GM18861 (cell line): Measurements from ENCODE around the gene C6orf136.

Experiments used
- ATAC-seq: cut with Tn5 transposase; IDR thresholded peaks from one replicate; pipeline ENCODE4 v1.9.1; 2021; ENCODE audit not compliant: unreplicated experiment

The C6orf136 gene

GRCh38 chr6:30646450-30647241 is at the start of gene C6orf136:
Gene C6orf136 (plus strand): TSS chr6:30647133. CDS start chr6:30647232, 99 bp downstream.
- peak; percentile 36 for ATAC-seq

DNA sequence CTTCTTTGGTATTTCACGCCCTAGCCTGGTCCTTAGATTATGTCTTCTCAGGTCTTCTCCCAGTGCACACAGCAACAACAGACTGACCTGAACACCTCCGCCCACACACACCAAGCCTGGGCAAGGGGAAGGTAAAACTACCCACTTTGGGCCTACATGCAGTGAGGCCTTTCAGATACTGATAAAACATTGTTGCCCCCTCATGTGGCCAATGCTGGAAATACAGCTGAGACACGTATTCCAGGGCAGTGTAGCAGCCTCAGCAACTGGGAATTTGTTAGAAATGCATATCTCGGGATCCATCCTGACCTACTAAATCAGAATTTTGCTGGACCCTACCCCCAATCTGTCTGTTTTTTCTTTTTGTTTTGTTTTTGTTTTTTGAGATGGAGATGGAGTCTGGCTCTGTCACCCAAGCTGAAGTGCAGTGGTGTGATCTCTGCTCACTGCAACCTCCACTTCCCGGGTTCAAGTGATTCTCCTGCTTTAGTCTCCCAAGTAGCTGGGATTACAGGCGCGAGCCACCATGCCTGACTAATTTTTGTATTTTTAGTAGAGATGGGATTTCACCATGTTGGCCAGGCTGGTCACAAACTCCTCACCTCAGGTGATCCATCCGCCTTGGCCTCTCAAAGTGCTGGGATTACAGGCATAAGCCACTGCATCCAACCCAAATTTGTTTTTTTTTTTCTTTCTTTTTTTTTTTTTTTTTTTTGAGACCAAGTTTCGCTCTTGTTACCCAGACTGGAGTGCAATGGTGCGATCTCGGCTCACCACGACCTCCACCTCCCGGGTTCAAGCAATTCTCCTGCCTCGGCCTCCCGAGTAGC is 49.4 kb upstream of the C6orf136 start:
- ATAC-seq = peak; percentile 39

DNA sequence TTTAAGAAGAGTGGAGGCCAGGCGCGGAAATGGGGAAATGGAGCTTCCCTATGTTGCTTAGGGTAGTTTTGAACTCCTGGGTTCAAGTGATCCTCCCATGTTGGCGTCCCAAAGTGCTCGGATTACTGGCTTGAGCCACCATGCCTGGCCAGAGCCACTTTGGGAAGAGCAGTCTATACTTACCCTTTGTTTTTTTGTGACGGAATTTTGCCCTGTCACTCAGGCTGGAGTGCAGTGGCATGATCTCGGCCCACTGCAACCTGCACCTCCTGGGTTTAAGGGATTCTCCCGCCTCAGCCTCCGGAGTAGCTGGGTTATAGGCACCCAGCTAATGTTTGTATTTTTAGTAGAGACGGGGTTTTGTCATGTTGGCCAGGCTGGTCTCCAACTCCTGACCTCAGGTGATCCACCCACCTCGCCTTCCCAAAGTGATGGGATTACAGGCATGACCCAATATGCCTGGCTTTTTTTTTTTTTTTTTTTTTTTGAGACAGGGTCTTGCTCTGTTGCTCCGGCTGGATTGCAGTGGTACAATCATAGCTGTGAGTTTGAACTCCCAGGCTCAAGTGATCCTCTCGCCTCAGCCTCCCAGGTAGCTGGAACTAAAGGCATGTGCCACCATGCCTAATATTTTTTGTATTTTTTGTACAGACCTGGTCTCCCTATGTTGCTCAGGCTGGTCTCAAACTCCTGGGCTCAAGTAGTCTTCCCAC is 47.9 kb upstream of the C6orf136 start:
- ATAC-seq = no peak

DNA sequence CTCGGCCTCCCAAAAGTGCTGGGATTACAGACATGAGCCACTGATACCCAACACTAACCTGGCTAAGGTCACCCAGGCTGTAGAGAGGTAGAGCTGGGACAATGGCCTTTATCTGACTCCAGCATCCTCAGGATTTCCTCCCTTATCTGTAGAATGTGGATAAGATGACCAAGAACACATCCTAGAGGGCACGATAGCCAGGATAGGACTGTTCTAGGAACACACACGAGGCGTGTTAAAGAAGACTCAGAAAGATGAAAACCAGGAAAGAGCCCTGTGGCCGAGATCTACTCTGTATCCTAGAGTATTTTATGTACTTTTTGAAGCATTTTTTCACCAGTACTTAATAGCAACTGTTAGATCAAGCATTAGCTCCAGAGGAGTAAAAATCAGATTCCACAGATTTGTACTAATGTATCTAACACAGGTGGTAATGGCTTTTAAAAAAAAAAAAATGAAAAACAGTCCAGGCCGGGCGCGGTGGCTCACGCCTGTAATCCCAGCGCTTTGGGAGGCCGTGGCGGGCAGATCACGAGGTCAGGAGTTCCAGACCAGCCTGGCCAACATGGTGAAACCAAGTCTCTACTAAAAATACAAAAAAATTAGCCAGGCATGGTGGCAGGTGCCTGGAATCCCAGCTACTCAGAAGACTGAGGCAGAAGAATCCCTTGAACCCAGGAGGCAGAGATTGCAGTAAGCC is 47.2 kb upstream of the C6orf136 start:
- no peak for ATAC-seq

- ATAC-seq = no peak
Measured at GRCh38 chr6:30600451-30600961, 46.4 kb upstream of the C6orf136 start.

DNA sequence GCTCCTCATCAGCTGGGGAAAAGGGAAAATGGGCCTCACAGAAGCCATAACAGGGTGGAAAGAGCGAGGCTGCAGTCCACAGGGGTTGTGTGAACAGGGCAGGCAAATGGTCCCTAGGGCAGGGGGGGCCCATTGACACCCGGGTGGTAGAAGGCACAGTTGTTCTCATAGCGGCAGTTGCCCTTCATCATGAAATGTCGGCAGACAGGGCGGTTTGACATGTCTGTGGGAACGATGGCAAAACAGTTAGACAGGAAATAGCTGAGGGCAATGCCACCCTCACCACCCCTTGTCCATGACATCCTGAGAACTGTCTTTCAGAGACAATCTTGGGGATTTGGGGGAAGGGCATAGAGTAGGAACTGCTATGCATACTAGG is 45.5 kb upstream of the C6orf136 start:
- no peak for ATAC-seq

DNA sequence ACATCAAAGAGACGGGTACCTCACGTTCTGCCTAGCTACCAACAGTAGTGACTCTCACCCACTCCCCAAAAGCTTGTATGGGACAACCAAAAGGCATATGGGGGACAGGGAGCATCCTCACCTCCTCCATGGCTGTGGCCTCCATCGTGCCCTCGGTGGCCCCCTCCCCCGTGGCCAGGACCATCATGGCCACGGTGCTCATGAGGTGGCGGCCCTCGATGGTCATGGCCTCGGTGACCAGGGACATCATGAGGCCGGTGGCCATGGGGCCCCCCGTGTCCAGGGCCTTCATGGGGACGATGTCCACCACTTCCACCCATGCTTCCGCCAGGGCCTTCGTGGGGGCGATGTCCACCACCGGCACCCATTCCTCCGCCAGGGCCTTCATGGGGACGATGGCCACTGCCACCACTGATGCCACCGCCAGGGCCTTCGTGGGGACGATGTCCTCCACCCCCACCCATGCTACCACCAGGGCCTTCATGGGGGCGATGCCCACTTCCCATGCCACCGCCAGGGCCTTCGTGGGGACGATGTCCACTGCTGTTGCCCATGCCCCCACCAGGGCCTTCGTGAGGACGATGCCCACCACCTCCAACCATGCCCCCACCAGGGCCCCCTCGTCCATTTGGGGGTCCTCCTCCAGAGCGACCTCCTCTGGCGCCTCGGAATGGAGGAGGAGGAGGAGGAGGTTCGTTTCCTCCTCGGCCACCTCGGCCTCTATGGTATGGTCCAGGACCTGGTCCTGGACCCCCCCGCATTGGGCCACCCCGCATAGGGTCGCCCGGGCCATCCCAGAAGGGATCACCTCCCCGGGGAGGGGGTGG is 44.9 kb upstream of the C6orf136 start:
- no peak for ATAC-seq

DNA sequence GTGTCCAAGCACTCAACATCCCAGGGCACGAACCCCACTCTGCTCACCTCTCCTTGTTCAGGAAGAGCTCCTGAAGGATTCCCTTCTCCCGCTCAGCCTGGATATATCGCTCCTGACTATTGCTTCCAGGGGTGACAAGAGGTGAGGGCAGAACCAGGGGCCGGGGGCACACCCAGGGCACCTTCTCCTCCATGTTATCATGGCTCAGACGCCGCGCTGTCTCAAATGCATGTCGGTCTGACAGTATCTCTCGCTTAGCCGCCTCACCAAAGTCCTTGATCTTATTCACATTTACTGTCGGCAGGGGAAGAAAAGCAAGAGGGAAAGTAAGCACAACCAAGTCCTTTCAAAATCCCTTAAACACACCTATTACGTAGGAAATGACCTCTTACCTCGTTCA is 43.0 kb upstream of the C6orf136 start:
- no peak for ATAC-seq

- ATAC-seq = no peak
Measured at GRCh38 chr6:30610065-30610464, 36.9 kb upstream of the C6orf136 start.

- ATAC-seq = no peak
Measured at GRCh38 chr6:30611150-30611855, 35.6 kb upstream of the C6orf136 start.

DNA sequence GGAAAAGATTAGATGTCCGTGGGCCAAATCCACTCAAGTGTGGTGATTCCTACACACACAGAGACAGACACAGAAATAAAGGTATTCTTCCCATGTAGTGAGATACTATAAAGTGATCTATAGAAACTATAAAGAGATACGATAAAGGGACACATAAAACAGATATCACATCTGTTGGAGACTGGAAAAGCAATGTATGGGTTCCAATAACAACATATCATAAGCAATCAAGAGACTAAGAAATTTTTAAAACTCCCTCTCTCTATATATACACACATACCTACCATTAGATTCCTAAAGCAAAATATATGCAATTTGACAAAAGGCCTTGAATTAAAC is 35.1 kb upstream of the C6orf136 start:
- ATAC-seq = no peak

DNA sequence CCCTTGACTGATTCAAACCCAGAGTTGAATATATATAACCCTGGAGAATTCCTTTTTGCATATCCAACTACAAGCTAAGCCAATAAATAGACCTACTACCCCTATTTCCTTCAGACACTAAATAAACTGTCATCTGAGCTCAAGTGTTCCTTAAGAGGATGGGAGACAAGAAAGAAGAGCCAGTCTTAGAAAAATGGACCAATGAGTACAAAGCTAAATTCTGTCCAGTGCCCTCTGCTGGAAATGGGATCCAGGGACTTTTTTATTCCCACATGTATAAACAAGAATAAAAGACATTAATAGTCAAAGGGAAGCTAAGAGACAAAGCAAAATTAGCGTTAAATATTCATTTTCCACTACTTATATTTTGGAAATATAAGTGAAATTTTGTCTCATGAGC is 34.7 kb upstream of the C6orf136 start:
- ATAC-seq = no peak

- ATAC-seq = no peak
Measured at GRCh38 chr6:30612687-30613248, 34.2 kb upstream of the C6orf136 start.

- ATAC-seq = no peak
Measured at GRCh38 chr6:30613251-30614043, 33.5 kb upstream of the C6orf136 start.

- ATAC-seq = no peak
Measured at GRCh38 chr6:30614044-30614842, 32.7 kb upstream of the C6orf136 start.

- peak; percentile 29 for ATAC-seq
Measured at GRCh38 chr6:30614843-30615218, 32.1 kb upstream of the C6orf136 start.

DNA sequence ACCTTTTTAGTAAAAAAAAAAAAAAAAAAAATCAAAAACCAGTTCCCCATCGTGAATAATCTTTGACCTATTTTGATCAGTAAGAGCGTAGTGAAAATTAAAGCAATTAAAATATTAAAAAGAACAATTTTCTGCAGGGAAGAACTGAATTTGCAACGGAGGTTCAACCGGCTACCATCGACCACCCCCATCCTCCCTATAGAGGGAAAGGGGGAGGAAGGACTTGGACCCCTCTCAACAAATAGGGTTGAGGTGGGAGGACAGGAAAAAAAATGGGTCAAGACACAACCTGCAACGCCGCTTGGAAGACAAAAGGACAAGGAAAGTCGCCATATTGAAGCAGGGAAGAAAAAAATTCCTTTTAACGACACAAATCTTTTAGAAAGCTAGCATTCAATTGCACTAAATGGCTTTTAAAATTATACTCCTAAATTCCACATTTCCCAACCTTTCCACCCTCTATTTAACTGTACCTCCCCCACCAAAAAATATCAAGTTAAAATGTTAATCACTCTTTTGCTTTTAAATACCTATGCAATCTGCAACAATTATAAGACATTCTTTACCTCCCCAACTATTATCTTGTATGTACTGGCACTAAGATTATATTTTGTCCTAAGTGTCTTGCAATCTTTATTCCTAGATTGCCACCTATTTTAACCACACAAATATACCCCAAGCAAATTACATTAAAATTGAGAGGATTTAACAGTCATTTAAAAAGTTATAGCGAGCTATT is 31.5 kb upstream of the C6orf136 start:
- no peak for ATAC-seq
